Body of pancreas (tissue), 4 donors: ENCODE measurements around the gene ACSL4. TPM values are rescaled to one million over a fixed set of nuclear protein-coding genes. Genes with fewer than 3 reads are reported as not detected.

Source experiments
- ATAC-seq: fragments of 150-250 bp; one replicate; pipeline ENCODE4 v1.9.1; 2016
- DNase-seq, 4 donors: peaks; one replicate each; pipeline ENCODE4 v3.0.0-alpha.2; 2019
- H3K27ac ChIP-seq, 4 donors: fragments of 200-600 bp; sonication (generic); 1 replicate in 3 of 4; 2 replicates in 1 of 4; pipeline versions ENCODE4 v1.5.1 to v1.6.1; 2016 to 2019; ENCODE audit warnings: mild to moderate bottlenecking in 1 of 4, mixed read lengths in 1 of 4, moderate library complexity in 1 of 4
- H3K27me3 ChIP-seq, 2 donors: fragments of 200-600 bp; sonication (generic); one replicate each; pipeline ENCODE4 v1.6.0; 2016; ENCODE audit warnings: mild to moderate bottlenecking in 1 of 2
- H3K36me3 ChIP-seq, 2 donors: fragments of 200-600 bp; sonication (generic); replicated peaks in 1 of 2; 2 replicates each; pipeline ENCODE4 v1.5.1; 2016; ENCODE audit warnings: low read depth in 2 of 2; ENCODE audit not compliant: insufficient read depth in 1 of 2
- H3K4me1 ChIP-seq: fragments of 200-600 bp; sonication (generic); one replicate; pipeline ENCODE4 v1.6.0; 2016
- H3K4me3 ChIP-seq, 2 donors: fragments of 200-600 bp; sonication (generic); 1 replicate in 1 of 2; 2 replicates in 1 of 2; pipeline ENCODE4 v1.5.1; 2016 to 2019
- H3K9me3 ChIP-seq, 3 donors: fragments of 200-600 bp; sonication (generic); 1 replicate in 2 of 3; 2 replicates in 1 of 3; pipeline ENCODE4 v1.5.1; 2016
- CTCF ChIP-seq, 7 experiments: fragments of 450-650 bp in 4 of 7; fragments of 200-600 bp in 3 of 7; sonication (generic) in 3 of 7; IDR thresholded peaks; one replicate each; pipeline ENCODE4 v1.5.1; 2016 to 2019; ENCODE audit warnings: antibody characterized with exemption in 7 of 7
- POLR2A ChIP-seq, 3 donors: fragments of 450-650 bp; IDR thresholded peaks; one replicate each; pipeline ENCODE4 v1.6.1; 2016; ENCODE audit warnings: antibody characterized with exemption in 3 of 3, mild to moderate bottlenecking in 2 of 3
- WGBS, 2 donors: methylation state at CpG; one replicate each; pipeline ENCODE4 v1.1.5; 2017; 5-methylcytosine and 5-hydroxymethylcytosine counted together
- intact Hi-C: fragments of 100-400 bp; cut with DNase I; formaldehyde crosslinking; loops from one replicate; pipeline ENCODE4 v1.15.1; 2023
- total RNA-seq, 2 donors: library from RNA; depleted of rRNA; stranded (reverse); fragments of >200 nt; gene quantifications; one replicate each; pipeline ENCODE4 v1.1.0, GENCODE V29; 2016

ACSL4 gene
- total RNA-seq, 2 donors from 2014 or later: 10.5 to 18.9 TPM

GRCh38 chrX:109697855-109698254 is 35.2 kb downstream of the ACSL4 start:
- ATAC-seq (no peak), DNase-seq (no peak)
- intact Hi-C loops: no loop called here
- no peaks in the 10 kb centered on the region for H3K27me3 ChIP-seq
- no peaks in the 10 kb centered on the region for H3K9me3 ChIP-seq
- H3K27ac ChIP-seq: no peak overlapping the region
- H3K4me1 ChIP-seq: no peaks in the 10 kb centered on the region
- TF ChIP-seq POLR2A (IDR thresholded peaks at IDR 0.05): no peak
- no peak for TF ChIP-seq CTCF (IDR thresholded peaks at IDR 0.05)
- no peaks in the 10 kb centered on the region for H3K36me3 ChIP-seq
- WGBS, 2 donors: 35 to 51% methylated on average over 2 of the region's 2 CpGs
- H3K4me3 ChIP-seq: no peak overlapping the region

- ATAC-seq (no peak), DNase-seq (no peak)
- intact Hi-C loops: no loop called here
- no peaks in the 10 kb centered on the region for H3K27me3 ChIP-seq
- WGBS, 2 donors: 82 to 88% methylated on average over 4 of the region's 4 CpGs
- H3K9me3 ChIP-seq: no peaks in the 10 kb centered on the region
- TF ChIP-seq CTCF (IDR thresholded peaks at IDR 0.05): no peak
- TF ChIP-seq POLR2A (IDR thresholded peaks at IDR 0.05): no peak
- H3K36me3 ChIP-seq: no peaks in the 10 kb centered on the region
- H3K27ac ChIP-seq: no peak overlapping the region
- H3K4me1 ChIP-seq: no peaks in the 10 kb centered on the region
- no peak overlapping the region for H3K4me3 ChIP-seq
Measured at GRCh38 chrX:109696146-109696740, 36.8 kb downstream of the ACSL4 start.

- no peak overlapping the region for H3K27ac ChIP-seq
- no peak for TF ChIP-seq POLR2A (IDR thresholded peaks at IDR 0.05)
- no peak for TF ChIP-seq CTCF (IDR thresholded peaks at IDR 0.05)
- H3K36me3 ChIP-seq: no peaks in the 10 kb centered on the region
- intact Hi-C loops: no loop called here
- H3K4me3 ChIP-seq: no peak overlapping the region
- DNase-seq (no peak), ATAC-seq (no peak)
- no peaks in the 10 kb centered on the region for H3K27me3 ChIP-seq
- WGBS, 2 donors: 89 to 98% methylated on average over 3 of the region's 3 CpGs
- H3K9me3 ChIP-seq: no peaks in the 10 kb centered on the region
- H3K4me1 ChIP-seq: no peaks in the 10 kb centered on the region
Measured at GRCh38 chrX:109695637-109696036, 37.4 kb downstream of the ACSL4 start.

- DNase-seq (no peak), ATAC-seq (no peak)
- intact Hi-C loops: no loop called here
- Histone ChIP-seq H3K27me3 (no peaks in the 10 kb centered on the region), H3K27ac (no peak overlapping the region), H3K36me3 (no peaks in the 10 kb centered on the region), H3K4me1 (no peaks in the 10 kb centered on the region), H3K9me3 (no peaks in the 10 kb centered on the region), H3K4me3 (no peak overlapping the region)
- WGBS, 2 donors: 54 to 70% methylated on average over 2 of the region's 2 CpGs
- TF ChIP-seq POLR2A (IDR thresholded peaks at IDR 0.05): no peak
- TF ChIP-seq CTCF (IDR thresholded peaks at IDR 0.05): no peak
Measured at GRCh38 chrX:109691752-109692151, 41.3 kb downstream of the ACSL4 start.

GRCh38 chrX:109691277-109691676 is 41.8 kb downstream of the ACSL4 start:
- no peak for TF ChIP-seq POLR2A (IDR thresholded peaks at IDR 0.05)
- TF ChIP-seq CTCF (IDR thresholded peaks at IDR 0.05): no peak
- ATAC-seq: no peak
- Histone ChIP-seq H3K36me3 (no peaks in the 10 kb centered on the region), H3K9me3 (no peaks in the 10 kb centered on the region), H3K4me3 (no peak overlapping the region), H3K27ac (no peak overlapping the region), H3K27me3 (no peaks in the 10 kb centered on the region), H3K4me1 (no peaks in the 10 kb centered on the region)
- whole genome bisulfite sequencing, 2 donors: 7 to 33% methylated on average over 1 of the region's 1 CpG
- intact Hi-C loops: no loop called here
- DNase-seq: no peak
